ENCODE measurements around the gene NFKBIE.

GRCh38 chr6:44249082-44249748 is 16.1 kb downstream of the NFKBIE start:
- TF ChIP-seq, protein P1, sequence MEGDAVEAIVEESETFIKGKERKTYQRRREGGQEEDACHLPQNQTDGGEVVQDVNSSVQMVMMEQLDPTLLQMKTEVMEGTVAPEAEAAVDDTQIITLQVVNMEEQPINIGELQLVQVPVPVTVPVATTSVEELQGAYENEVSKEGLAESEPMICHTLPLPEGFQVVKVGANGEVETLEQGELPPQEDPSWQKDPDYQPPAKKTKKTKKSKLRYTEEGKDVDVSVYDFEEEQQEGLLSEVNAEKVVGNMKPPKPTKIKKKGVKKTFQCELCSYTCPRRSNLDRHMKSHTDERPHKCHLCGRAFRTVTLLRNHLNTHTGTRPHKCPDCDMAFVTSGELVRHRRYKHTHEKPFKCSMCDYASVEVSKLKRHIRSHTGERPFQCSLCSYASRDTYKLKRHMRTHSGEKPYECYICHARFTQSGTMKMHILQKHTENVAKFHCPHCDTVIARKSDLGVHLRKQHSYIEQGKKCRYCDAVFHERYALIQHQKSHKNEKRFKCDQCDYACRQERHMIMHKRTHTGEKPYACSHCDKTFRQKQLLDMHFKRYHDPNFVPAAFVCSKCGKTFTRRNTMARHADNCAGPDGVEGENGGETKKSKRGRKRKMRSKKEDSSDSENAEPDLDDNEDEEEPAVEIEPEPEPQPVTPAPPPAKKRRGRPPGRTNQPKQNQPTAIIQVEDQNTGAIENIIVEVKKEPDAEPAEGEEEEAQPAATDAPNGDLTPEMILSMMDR (IDR thresholded peaks at IDR 0.05), result no peak
- no peak for TF ChIP-seq POLR2A (IDR thresholded peaks at IDR 0.05)
